OCI-LY1 (cell line): ENCODE measurements around the gene CNP.

Source experiments
- H2AFZ ChIP-seq: fragments of 200-600 bp; sonication (generic), shearing (Covaris generic); 2 replicates; pipeline ENCODE4 v1.6.0; 2014; ENCODE audit warnings: antibody characterized with exemption, mild to moderate bottlenecking, low read length
- H3F3A ChIP-seq: fragments of 200-600 bp; sonication (generic), shearing (Covaris generic); 2 replicates; pipeline ENCODE4 v1.6.0; 2014; ENCODE audit warnings: mild to moderate bottlenecking, antibody characterized with exemption, low read length, moderate library complexity; ENCODE audit not compliant: insufficient read depth
- H3K27ac ChIP-seq: fragments of 200-600 bp; sonication (generic); 2 replicates; pipeline ENCODE4 v1.5.1; 2014; ENCODE audit warnings: low read length, mixed run types, mild to moderate bottlenecking, low read depth; ENCODE audit not compliant: poor library complexity, severe bottlenecking
- H3K27me3 ChIP-seq: fragments of 200-600 bp; sonication (generic); 2 replicates; pipeline ENCODE4 v1.6.0; 2014; ENCODE audit warnings: antibody characterized with exemption, mild to moderate bottlenecking, low read length, moderate library complexity; ENCODE audit not compliant: insufficient read depth
- H3K36me3 ChIP-seq: fragments of 200-600 bp; sonication (generic); 2 replicates; pipeline ENCODE4 v1.6.1; 2014; ENCODE audit warnings: mild to moderate bottlenecking, antibody characterized with exemption, low read length, moderate library complexity, mixed read lengths; ENCODE audit not compliant: insufficient read depth
- H3K4me1 ChIP-seq: fragments of 200-600 bp; sonication (generic); 2 replicates; pipeline ENCODE4 v1.5.1; 2014; ENCODE audit warnings: mild to moderate bottlenecking, low read length, moderate library complexity; ENCODE audit not compliant: insufficient read depth, severe bottlenecking
- H3K4me2 ChIP-seq: fragments of 200-600 bp; sonication (generic), shearing (Covaris generic); 2 replicates; pipeline ENCODE4 v1.6.1; 2014; ENCODE audit warnings: low read length
- H3K4me3 ChIP-seq: fragments of 200-600 bp; sonication (generic); 2 replicates; pipeline ENCODE4 v1.5.1; 2014; ENCODE audit warnings: low read length, low read depth, mild to moderate bottlenecking, mixed read lengths; ENCODE audit not compliant: poor library complexity, severe bottlenecking
- H3K79me2 ChIP-seq: fragments of 200-600 bp; shearing (Covaris generic); 2 replicates; pipeline ENCODE4 v1.6.1; 2016; ENCODE audit warnings: mixed run types, low read length, mixed read lengths; ENCODE audit not compliant: insufficient read depth
- H3K9ac ChIP-seq: fragments of 200-600 bp; sonication (generic), shearing (Covaris generic); 2 replicates; pipeline ENCODE4 v1.6.1; 2014; ENCODE audit warnings: mild to moderate bottlenecking, low read length, mixed read lengths
- H3K9me2 ChIP-seq: fragments of 200-600 bp; sonication (generic), shearing (Covaris generic); 2 replicates; pipeline ENCODE4 v1.6.1; 2014; ENCODE audit warnings: low read depth, mild to moderate bottlenecking, low read length, mixed read lengths
- H3K9me3 ChIP-seq: fragments of 200-600 bp; shearing (Covaris generic); 2 replicates; pipeline ENCODE4 v1.6.1; 2014; ENCODE audit warnings: low read length, mixed read lengths
- H4K20me1 ChIP-seq: fragments of 200-600 bp; sonication (generic), shearing (Covaris generic); 2 replicates; pipeline ENCODE4 v1.6.0; 2016; ENCODE audit warnings: mild to moderate bottlenecking, low read length; ENCODE audit not compliant: insufficient read depth
- EZH2 ChIP-seq: fragments of 200-600 bp; sonication (generic), shearing (Covaris generic); IDR thresholded peaks from 2 replicates; pipeline ENCODE4 v1.8.0; 2017; ENCODE audit warnings: borderline replicate concordance, mixed run types, mild to moderate bottlenecking, antibody characterized with exemption, low read length, moderate library complexity, mixed read lengths
- TF ChIP-seq, protein P1 (sequence below): fragments of 200-600 bp; sonication (generic), shearing (Covaris generic); IDR thresholded peaks from 2 replicates; pipeline ENCODE4 v1.5.1; 2017; ENCODE audit warnings: mild to moderate bottlenecking, antibody characterized with exemption, low read length, moderate library complexity, mixed read lengths

Gene CNP

DNA sequence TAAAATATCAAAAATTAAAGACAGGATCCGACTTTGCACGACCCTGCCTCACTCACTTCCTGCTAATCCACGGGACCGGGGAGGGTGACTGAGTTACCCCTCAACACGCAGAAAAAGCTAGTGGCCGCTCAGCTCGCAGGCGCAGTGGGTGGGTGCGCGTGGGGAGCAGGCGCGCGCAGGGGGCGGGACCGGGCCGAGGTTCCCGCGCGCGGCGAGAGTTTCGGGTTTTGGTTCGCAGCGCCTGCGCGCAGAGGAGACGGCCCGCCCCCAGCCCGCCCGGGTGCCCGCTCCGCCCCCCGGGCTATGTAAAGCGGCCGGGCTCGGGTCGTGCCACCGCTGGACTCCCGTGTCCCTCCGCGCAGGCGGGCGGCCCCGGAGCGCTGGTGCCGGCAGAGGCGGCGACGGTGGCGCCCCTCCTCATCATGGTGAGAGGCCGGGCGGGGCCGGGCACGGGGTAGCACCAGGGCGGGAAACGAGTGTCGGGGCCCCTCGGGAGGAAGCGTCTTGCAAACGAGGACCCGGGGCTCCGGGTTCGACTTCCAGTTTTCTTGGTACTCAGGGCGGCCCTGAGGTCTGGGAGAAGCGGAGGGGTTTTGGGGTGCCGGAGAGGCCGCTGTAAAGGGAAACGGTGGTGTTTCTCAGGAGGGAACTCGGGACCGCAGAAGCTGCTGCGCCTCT lies at the start of gene CNP:
TSS of gene CNP (plus strand) at position 333 of the 678 bp plus-strand sequence. CDS start at position 423, 90 bp downstream.
- peak within 1 kb of the TSS; percentile 17 for H3K27ac ChIP-seq
- no peak within 1 kb of the TSS for H2AFZ ChIP-seq

DNA sequence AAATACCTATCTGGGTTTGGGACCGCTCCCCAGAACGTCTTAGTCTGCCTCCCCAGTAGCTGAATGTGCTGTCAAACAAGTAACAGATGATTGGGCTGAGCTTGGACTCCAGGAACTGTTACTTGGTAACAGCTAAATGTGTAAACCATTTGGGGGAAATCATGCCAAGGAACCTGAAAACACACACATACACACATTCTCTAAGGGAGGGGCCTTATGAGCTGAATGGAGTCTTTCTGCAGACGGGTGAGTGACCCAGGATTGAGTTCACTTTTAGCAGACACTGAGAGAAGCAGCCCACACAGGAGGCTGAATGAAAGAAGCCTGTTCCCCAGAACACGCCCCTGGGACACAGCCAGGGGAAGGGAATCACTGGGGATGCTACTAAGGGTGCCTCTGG lies 49.4 kb upstream of the CNP start:
- H3K9me2 ChIP-seq, result no peaks in the 10 kb centered on the region
- H3K4me3 ChIP-seq, result peak overlapping the region; percentile 89
- no peaks in the 10 kb centered on the region for H3K9me3 ChIP-seq
- peak overlapping the region; percentile 100 for H3K4me2 ChIP-seq
- peaks cover 45% of the 10 kb centered on the region for H3K79me2 ChIP-seq
- H3K4me1 ChIP-seq, result peaks cover 44% of the 10 kb centered on the region
- peak overlapping the region; percentile 93 for H3K9ac ChIP-seq
- no peak for TF ChIP-seq EZH2
- TF ChIP-seq, protein P1, sequence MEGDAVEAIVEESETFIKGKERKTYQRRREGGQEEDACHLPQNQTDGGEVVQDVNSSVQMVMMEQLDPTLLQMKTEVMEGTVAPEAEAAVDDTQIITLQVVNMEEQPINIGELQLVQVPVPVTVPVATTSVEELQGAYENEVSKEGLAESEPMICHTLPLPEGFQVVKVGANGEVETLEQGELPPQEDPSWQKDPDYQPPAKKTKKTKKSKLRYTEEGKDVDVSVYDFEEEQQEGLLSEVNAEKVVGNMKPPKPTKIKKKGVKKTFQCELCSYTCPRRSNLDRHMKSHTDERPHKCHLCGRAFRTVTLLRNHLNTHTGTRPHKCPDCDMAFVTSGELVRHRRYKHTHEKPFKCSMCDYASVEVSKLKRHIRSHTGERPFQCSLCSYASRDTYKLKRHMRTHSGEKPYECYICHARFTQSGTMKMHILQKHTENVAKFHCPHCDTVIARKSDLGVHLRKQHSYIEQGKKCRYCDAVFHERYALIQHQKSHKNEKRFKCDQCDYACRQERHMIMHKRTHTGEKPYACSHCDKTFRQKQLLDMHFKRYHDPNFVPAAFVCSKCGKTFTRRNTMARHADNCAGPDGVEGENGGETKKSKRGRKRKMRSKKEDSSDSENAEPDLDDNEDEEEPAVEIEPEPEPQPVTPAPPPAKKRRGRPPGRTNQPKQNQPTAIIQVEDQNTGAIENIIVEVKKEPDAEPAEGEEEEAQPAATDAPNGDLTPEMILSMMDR, result no peak
- H3F3A ChIP-seq, result no peaks in the 10 kb centered on the region
- H3K27ac ChIP-seq, result peak overlapping the region; percentile 57
- H2AFZ ChIP-seq, result no peak overlapping the region
- H3K27me3 ChIP-seq, result no peaks in the 10 kb centered on the region
- no peaks in the 10 kb centered on the region for H4K20me1 ChIP-seq
- peaks cover 31% of the 10 kb centered on the region for H3K36me3 ChIP-seq

More for the DNA sequence above, at the start of gene CNP:
- Histone ChIP-seq H3K9ac (peak within 1 kb of the TSS; percentile 87), H3F3A (peaks cover 4% of the 10 kb centered on the region; the same call in 1 of the 2 replicates), H3K79me2 (no peaks in the 10 kb centered on the region), H3K27me3 (no peaks in the 10 kb centered on the region; the same call in 1 of the 2 replicates), H3K9me2 (no peaks in the 10 kb centered on the region), H3K4me2 (peak within 1 kb of the TSS; percentile 94), H4K20me1 (no peaks in the 10 kb centered on the region), H3K4me1 (peaks cover 28% of the 10 kb centered on the region), H3K36me3 (peaks cover 27% of the 10 kb centered on the region), H3K4me3 (peak within 1 kb of the TSS; percentile 77), H3K9me3 (no peaks in the 10 kb centered on the region)
- no peak for TF ChIP-seq EZH2
- TF ChIP-seq, protein P1, result no peak

DNA sequence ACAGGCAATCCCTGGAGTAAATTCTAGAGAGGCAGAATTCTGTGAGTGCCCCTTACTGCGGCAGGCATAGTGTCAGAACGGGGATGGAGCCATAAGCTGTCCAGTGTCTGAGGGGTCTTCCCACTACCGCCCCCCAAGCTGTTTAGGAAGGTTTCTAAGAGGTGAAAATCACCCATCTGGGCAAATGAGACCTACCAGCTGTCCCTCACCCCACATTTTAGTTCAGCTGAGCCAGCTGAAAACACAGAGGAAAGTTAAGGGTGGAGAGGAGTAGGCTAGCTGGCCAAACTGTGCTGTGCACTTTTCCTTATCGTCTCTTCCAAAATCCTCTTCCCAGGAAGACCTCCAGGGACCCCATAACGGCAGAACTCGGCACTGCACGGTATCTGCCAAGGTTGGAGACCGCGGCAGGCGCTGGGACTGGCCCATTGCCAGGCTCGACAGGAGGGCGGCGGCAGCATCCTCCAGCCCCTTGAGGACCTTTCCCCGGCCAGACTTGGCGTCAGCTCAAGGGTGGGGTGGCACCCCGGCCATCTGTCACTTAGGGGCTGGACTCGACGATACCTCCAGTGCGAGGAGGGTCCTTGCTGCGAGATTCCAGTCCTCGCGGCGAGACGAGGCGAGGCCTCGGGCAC lies 48.8 kb upstream of the CNP start:
- Histone ChIP-seq H3K9me3 (no peaks in the 10 kb centered on the region), H2AFZ (no peak overlapping the region), H3K9me2 (no peaks in the 10 kb centered on the region), H3K27ac (peak overlapping the region; percentile 57), H3K27me3 (no peaks in the 10 kb centered on the region), H3K9ac (peak overlapping the region; percentile 93), H3K79me2 (peaks cover 45% of the 10 kb centered on the region), H3K4me3 (peak overlapping the region; percentile 89), H3K36me3 (peaks cover 25% of the 10 kb centered on the region), H3K4me2 (peak overlapping the region; percentile 100), H4K20me1 (no peaks in the 10 kb centered on the region), H3K4me1 (peaks cover 50% of the 10 kb centered on the region), H3F3A (no peaks in the 10 kb centered on the region; the same call in 1 of the 2 replicates)
- TF ChIP-seq, protein P1, result no peak; the same call in 1 of the 2 replicates
- TF ChIP-seq EZH2, result no peak
